Activated naive CD4-positive, alpha-beta T cell treated with anti-CD3 and anti-CD28 coated beads, Interleukin-2, amount 50 U/mL, for 72 hours (primary cell): ENCODE data around the gene GRHL1. TPM values are rescaled to one million over a fixed set of nuclear protein-coding genes. Genes with fewer than 3 reads are reported as not detected.

Experiments
- ATAC-seq, 2 donors: fragments of 150-1000 bp; cut with Tn5 transposase; 2 replicates each; pipeline ENCODE4 v1.10.0; 2021; ENCODE audit warnings: mild to moderate bottlenecking in 2 of 2, moderate library complexity in 2 of 2
- DNase-seq, 2 donors: peaks; one replicate each; pipeline ENCODE4 v3.0.0; 2021 to 2022; ENCODE audit warnings: low spot score in 2 of 2
- H3K27ac Mint-ChIP-seq, 2 donors: one replicate each; pipeline ENCODE4 v1.8.0; 2022; ENCODE audit warnings: mild to moderate bottlenecking in 2 of 2, mixed read lengths in 2 of 2
- H3K36me3 Mint-ChIP-seq, 2 donors: one replicate each; pipeline ENCODE4 v1.8.0; 2022; ENCODE audit warnings: mixed read lengths in 2 of 2
- H3K9me3 Mint-ChIP-seq, 2 donors: one replicate each; pipeline ENCODE4 v1.8.0; 2022; ENCODE audit warnings: mixed read lengths in 2 of 2
- total RNA-seq, 2 donors: library from RNA; stranded (reverse); gene quantifications; one replicate each; pipeline ENCODE4 v1.2.3, GENCODE V29; 2022

The GRHL1 gene
- total RNA-seq, 2 donors from 2014 or later: 0.59 to 0.88 TPM

GRCh38 chr2:9941996-9942390 lies 9.5 kb upstream of the GRHL1 start:
- ATAC-seq (no peak), DNase-seq (no peak)
- no peaks in the 10 kb centered on the region for H3K9me3 Mint-ChIP-seq
- H3K36me3 Mint-ChIP-seq: no peaks in the 10 kb centered on the region
- H3K27ac Mint-ChIP-seq: peak overlapping the region in 1 of 2 donors; percentile 18

GRCh38 chr2:9944330-9944758 lies 7.1 kb upstream of the GRHL1 start:
- no peaks in the 10 kb centered on the region for H3K9me3 Mint-ChIP-seq
- no peak overlapping the region for H3K27ac Mint-ChIP-seq
- ATAC-seq: no peak
- no peaks in the 10 kb centered on the region for H3K36me3 Mint-ChIP-seq
- no peak for DNase-seq

- ATAC-seq: no peak
These were observed 5.9 kb upstream of the GRHL1 start for GRCh38 chr2:9945596-9945995.

GRCh38 chr2:9946076-9946475 lies 5.4 kb upstream of the GRHL1 start:
- ATAC-seq (no peak), DNase-seq (no peak)
- Mint-ChIP-seq H3K9me3 (no peaks in the 10 kb centered on the region), H3K27ac (no peak overlapping the region), H3K36me3 (no peaks in the 10 kb centered on the region)

More at GRCh38 chr2:9945596-9945995, 5.9 kb upstream of the GRHL1 start:
- DNase-seq: no peak
- H3K36me3 Mint-ChIP-seq: no peaks in the 10 kb centered on the region
- no peak overlapping the region for H3K27ac Mint-ChIP-seq
- H3K9me3 Mint-ChIP-seq: no peaks in the 10 kb centered on the region

GRCh38 chr2:9946818-9947217 lies 4.7 kb upstream of the GRHL1 start:
- DNase-seq (no peak), ATAC-seq (no peak)
- Mint-ChIP-seq H3K27ac (no peak overlapping the region), H3K9me3 (no peaks in the 10 kb centered on the region), H3K36me3 (no peaks in the 10 kb centered on the region)

GRCh38 chr2:9948721-9949120 lies 2.8 kb upstream of the GRHL1 start:
- ATAC-seq (no peak), DNase-seq (no peak)
- H3K36me3 Mint-ChIP-seq: no peaks in the 10 kb centered on the region
- no peaks in the 10 kb centered on the region for H3K9me3 Mint-ChIP-seq
- no peak overlapping the region for H3K27ac Mint-ChIP-seq

GRCh38 chr2:9949239-9949991 lies 2.1 kb upstream of the GRHL1 start:
- Mint-ChIP-seq H3K9me3 (no peaks in the 10 kb centered on the region), H3K27ac (no peak overlapping the region), H3K36me3 (no peaks in the 10 kb centered on the region)
- ATAC-seq (no peak), DNase-seq (no peak)

- ATAC-seq (no peak), DNase-seq (no peak)
- Mint-ChIP-seq H3K27ac (no peak overlapping the region), H3K36me3 (no peaks in the 10 kb centered on the region), H3K9me3 (no peaks in the 10 kb centered on the region)
These were observed 1.4 kb upstream of the GRHL1 start for GRCh38 chr2:9949992-9950520.

GRCh38 chr2:9950521-9951271 lies 797 bp upstream of the GRHL1 start:
- DNase-seq: peak in 1 of 2 donors; percentile 47
- no peak overlapping the region for H3K27ac Mint-ChIP-seq
- peak; percentile 62 to 65 for ATAC-seq
- no peaks in the 10 kb centered on the region for H3K36me3 Mint-ChIP-seq
- no peaks in the 10 kb centered on the region for H3K9me3 Mint-ChIP-seq

GRCh38 chr2:9951272-9951521 lies 296 bp upstream of the GRHL1 start:
- ATAC-seq (no peak), DNase-seq (no peak)
- no peaks in the 10 kb centered on the region for H3K9me3 Mint-ChIP-seq
- H3K36me3 Mint-ChIP-seq: no peaks in the 10 kb centered on the region
- H3K27ac Mint-ChIP-seq: no peak overlapping the region

GRCh38 chr2:9952286-9952737 lies 819 bp downstream of the GRHL1 start:
- ATAC-seq: no peak
- Mint-ChIP-seq H3K9me3 (no peaks in the 10 kb centered on the region), H3K36me3 (no peaks in the 10 kb centered on the region), H3K27ac (no peak overlapping the region)
- DNase-seq: no peak

GRCh38 chr2:9952856-9953503 lies 1.5 kb downstream of the GRHL1 start:
- H3K27ac Mint-ChIP-seq: no peak overlapping the region
- no peaks in the 10 kb centered on the region for H3K9me3 Mint-ChIP-seq
- no peak for DNase-seq
- no peak for ATAC-seq
- H3K36me3 Mint-ChIP-seq: no peaks in the 10 kb centered on the region

GRCh38 chr2:9954136-9954535 lies 2.6 kb downstream of the GRHL1 start:
- ATAC-seq (no peak), DNase-seq (no peak)
- Mint-ChIP-seq H3K36me3 (no peaks in the 10 kb centered on the region), H3K27ac (no peak overlapping the region), H3K9me3 (no peaks in the 10 kb centered on the region)

GRCh38 chr2:9958057-9958456 lies 6.6 kb downstream of the GRHL1 start:
- H3K9me3 Mint-ChIP-seq: no peaks in the 10 kb centered on the region
- H3K27ac Mint-ChIP-seq: no peak overlapping the region
- no peak for ATAC-seq

GRCh38 chr2:9959262-9959661 lies 7.8 kb downstream of the GRHL1 start:
- no peak for ATAC-seq
- Mint-ChIP-seq H3K27ac (no peak overlapping the region), H3K36me3 (no peaks in the 10 kb centered on the region), H3K9me3 (no peaks in the 10 kb centered on the region)
- DNase-seq: no peak

More at GRCh38 chr2:9958057-9958456, 6.6 kb downstream of the GRHL1 start:
- no peak for DNase-seq
- H3K36me3 Mint-ChIP-seq: no peaks in the 10 kb centered on the region

GRCh38 chr2:9961013-9961412 lies 9.5 kb downstream of the GRHL1 start:
- ATAC-seq (no peak), DNase-seq (no peak)
- H3K27ac Mint-ChIP-seq: no peak overlapping the region

GRCh38 chr2:9964334-9964980 lies 13.0 kb downstream of the GRHL1 start:
- Mint-ChIP-seq H3K36me3 (no peaks in the 10 kb centered on the region), H3K9me3 (no peaks in the 10 kb centered on the region), H3K27ac (no peak overlapping the region)
- ATAC-seq: no peak
- no peak for DNase-seq

More at GRCh38 chr2:9961013-9961412, 9.5 kb downstream of the GRHL1 start:
- Mint-ChIP-seq H3K36me3 (no peaks in the 10 kb centered on the region), H3K9me3 (no peaks in the 10 kb centered on the region)
